Lung microvascular endothelial cell (primary cell): ENCODE measurements around the gene B4GALNT4. TPM values are rescaled to one million over a fixed set of nuclear protein-coding genes. Genes with fewer than 3 reads are reported as not detected.
"Not testable (repeated sequence)": the region's sequence is repeated elsewhere in the genome, so short reads cannot be mapped to it uniquely, and the experiment has no call there.

Experiments
- DNase-seq, 2 donors: peaks; one replicate each; pipeline versions ENCODE4 v3.0.0 to v3.0.0-alpha.2; 2010; ENCODE audit warnings: low read depth in 2 of 2
- total RNA-seq: library from RNA; depleted of rRNA; stranded (reverse); fragments of >200 nt; gene quantifications from 2 replicates; pipeline ENCODE4 v1.2.1, GENCODE V29; 2014

The B4GALNT4 gene
- total RNA-seq, 1 donor from 2014 or later = 0.20 TPM

DNA sequence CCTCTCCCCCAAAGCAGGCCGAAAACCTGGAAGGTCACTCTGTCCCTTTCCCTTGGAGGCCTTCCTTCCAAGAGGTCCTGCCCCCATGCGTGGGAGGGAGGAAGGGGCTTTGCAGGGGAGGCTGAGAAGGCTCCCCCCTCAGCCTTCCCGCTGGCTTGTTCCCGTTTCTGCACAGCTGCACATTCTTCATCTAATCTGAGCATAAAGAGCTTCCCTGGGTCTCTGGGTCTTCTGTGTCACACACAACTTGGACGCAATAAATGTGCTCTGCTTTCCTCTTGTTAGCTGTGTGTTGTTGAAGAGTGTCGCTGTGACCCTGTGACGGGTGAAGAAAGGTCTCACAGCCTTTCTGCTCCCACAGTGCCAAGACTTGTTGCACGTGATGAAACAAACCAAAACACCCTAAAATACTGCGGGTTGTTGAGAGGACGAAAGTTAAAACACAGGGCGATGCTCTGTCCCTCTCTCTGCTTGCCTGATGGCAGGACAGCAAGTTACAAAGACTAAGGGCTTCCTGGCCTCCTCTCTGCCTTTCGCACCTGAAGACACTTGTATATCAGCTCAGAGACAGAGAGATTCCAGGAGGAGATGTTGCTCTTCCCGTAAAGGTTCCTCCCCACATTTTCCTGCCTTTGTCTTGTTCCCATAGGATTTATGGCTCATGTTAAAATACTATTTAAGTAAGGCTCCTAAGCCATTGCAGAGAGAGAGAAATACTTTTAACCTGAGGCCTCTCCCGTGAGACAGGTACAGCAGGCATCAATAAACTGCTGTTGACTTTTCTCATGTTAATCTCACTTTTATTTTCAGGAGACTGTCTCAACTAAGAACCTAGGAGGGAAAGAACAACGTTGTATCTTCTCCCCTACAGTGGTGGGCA lies 33.3 kb upstream of the B4GALNT4 start:
- DNase-seq = peak in 1 of 2 donors; percentile 45

DNA sequence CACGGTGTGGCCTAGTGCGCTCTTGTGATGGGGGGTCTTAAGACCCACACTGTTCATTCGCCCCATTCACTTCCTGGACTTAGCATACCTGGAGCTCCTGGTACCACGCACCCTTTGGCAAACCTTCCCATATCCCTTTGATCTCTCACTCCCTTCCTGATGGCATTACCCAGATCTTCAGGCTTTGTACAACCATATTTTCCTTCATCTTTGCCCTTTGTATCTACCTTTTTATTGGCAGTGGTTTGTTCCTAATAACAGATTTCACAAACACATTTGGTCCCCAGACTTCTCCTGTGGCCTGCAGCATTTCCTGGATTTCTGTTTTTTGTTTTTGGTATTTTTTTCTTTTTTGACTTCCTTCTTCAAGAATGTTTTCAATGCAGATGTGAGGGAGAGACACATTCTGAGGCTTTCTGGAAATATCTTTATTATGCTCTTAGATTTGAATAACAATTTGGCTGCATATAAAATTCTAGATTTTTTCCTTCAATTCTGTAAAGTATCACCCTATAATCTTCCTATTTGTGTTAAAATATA lies 32.6 kb upstream of the B4GALNT4 start:
- no peak for DNase-seq

DNA sequence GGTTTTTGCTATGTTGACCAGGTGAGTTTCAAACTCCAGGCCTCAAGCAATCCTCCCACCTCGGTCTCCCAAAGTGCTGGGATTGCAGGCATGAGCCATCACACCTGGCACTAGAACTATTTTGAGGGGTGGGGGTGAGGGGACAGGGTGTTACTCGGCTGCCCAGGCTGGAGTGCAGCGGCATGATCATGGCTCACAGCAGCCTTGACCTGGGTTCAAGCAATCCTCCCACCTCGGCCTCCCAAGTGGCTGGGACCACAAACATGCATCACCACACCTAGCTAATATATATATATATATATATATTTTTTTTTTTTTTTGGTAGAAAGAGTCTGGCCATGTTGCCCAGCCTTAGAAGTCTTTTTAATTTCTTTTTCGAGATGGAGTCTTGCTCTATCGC lies 31.6 kb upstream of the B4GALNT4 start:
- no peak for DNase-seq

- DNase-seq = no peak
Observed at GRCh38 chr11:339963-340362, 29.3 kb upstream of the B4GALNT4 start.

GRCh38 chr11:340539-341512 lies 28.5 kb upstream of the B4GALNT4 start:
- DNase-seq = no peak

DNA sequence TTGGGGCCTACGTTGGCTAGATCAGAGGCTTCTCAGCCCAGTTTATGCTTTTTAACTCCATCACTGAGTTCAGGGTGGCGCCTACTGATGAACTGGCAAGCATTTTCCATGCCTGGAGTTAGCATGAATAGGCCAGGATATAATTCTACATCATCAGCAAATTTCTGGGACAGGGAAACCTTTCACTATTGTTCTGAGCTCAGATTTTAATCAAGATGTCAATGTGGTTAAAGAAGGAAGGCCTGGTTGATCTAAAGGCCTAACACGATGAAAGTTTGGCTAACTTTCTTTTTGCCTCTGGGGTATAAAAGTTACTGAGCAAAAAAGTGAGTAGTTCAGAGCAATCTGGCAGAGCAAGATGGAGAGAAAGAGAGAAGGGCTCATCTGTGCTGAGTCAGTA lies 27.0 kb upstream of the B4GALNT4 start:
- peak in 1 of 2 donors; percentile 61 for DNase-seq

GRCh38 chr11:344836-345578 lies 24.3 kb upstream of the B4GALNT4 start:
- DNase-seq = no peak

DNA sequence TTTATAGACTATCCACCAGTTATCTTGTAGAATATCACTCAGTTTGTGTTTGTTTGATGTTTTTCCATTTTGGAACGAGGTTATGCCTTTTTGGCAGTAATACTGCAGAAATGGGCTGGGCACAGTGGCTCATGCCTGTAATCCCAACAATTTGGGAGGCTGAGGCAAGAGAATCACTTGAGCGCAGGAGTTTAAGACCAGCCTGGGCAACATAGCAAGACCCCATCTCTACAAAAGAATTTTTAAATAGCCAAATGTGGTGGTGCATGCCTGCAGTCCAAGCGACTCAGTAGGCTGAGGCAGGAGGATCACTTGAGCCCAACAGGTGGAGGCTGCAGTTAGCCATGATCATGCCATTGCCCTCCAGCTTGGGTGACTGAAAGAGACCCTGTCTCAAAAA lies 22.8 kb upstream of the B4GALNT4 start:
- DNase-seq = no peak

DNA sequence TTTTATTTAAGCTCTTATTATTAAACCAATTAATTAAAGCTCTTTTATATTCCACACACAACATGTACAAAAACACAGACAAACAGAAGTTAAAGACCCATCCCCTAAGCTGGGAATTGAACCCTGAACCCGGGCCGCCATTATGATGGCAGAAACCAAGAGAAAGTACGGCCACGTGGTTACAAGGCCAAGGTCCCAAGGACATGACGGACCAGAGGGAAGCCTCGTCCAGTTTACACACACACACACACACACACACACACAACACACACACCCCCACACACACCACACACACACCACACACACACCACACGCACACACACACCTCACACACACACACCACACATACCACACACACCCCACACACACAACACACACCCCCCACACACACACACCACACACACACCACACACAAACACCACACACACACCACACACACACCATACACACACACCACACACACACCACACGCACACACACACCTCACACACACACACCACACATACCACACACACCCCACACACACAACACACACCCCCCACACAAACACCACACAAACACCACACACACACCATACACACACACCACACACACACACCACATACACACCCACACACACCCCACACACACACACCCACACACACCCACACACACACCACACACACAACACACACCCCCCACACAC lies 19.9 kb upstream of the B4GALNT4 start:
- DNase-seq = not testable (repeated sequence)

- not testable (repeated sequence) for DNase-seq
Observed at GRCh38 chr11:350033-350722, 19.1 kb upstream of the B4GALNT4 start.

DNA sequence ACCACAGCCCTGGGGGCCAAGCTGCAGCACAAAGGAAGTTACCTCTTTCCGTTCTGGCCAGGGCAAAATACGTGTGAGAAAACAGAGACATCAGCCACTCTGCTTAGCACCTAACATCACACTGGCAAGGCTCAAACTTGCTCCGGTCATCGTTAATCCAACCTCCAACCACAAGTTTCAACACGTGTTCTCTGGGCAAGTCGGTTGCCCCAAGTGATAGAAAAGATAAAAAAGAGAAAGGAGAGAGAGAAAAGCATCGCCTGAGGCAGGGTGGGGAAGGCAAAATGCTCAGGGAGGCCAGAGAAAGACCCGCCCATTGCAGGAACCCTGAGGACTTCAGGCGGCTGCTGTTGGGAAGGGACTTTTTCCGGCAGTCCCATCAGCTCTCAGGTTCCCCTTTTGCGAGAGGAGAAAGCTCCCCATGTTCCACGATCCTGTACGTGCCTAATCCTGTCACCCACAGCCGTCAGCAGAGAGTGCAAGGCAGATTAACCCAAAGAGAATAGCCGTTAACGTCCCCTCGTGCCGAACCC lies 18.5 kb upstream of the B4GALNT4 start:
- DNase-seq = no peak

GRCh38 chr11:351411-351810 lies 17.9 kb upstream of the B4GALNT4 start:
- DNase-seq = no peak

DNA sequence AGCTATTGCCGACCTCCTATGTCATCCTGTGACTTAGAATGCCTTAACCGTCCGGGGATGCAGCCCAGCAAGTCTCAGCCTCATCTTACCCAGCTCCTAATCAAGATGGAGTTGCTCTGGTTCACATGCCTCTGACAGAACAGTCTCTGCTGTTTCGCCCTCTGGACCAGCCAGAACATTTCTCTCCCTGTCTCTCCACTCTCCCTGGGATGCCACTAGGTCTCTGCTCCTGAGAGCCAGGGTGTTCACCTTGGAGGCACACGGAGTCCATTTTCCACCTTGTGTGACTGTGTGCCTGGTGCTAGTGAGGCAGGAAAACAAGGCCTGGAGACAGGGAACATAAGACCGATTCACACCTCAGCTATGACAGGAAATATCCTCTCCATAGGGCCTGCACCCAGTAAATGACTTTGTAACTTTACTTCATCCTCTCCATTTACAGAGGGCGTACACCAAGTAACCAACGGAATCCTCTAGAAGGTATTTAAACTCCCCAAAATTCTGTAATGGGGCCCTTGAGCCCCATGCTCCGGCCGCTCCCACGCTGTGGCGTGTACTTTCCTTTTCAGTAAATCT lies 16.8 kb upstream of the B4GALNT4 start:
- DNase-seq = no peak

- DNase-seq = peak; percentile 38 to 94
Observed at GRCh38 chr11:353179-353873, 16.0 kb upstream of the B4GALNT4 start.

DNA sequence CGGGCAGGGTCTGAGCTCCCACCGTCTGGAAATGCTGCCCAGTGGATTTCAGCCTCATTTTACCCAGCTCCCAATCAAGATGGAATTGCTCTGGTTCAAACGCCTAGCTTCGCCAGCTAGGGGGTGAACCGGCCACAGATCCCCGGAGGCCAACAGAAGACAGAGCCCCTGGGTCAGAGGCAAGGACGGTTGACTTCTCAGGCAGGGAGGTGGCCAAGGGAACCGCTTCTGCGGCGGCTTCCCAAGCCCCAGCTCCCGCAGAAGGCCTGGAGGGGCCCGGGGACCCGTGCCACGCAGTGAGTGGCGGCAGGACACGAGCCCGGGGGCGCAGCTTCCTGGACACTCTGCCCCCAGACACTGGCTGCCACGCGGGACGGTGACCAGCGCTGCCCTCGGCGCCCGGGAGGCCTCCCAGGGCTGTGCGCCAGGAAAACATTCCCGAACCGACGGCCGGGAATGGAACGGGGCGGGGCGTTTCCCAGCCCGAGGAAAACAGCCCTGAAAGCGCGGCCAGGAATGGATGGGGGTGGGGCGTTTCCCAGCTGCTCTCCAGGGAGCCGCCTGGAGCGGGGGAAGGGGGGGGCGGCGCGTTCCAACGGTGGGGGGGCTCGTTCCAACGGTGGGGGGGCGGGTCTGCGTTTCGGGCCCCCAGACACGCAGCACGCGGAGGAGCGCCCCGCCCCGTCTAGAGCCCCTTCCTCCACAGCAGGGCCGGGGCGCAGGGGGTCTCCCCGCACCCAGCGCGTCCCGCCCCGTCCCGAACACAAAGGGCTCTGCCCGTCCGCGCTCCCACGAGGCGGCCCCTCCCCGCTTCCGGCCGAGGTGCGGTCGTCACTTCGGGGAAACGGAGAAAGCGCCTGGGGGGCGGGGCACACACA lies 13.5 kb upstream of the B4GALNT4 start:
- peak; percentile 96 to 99 for DNase-seq

DNA sequence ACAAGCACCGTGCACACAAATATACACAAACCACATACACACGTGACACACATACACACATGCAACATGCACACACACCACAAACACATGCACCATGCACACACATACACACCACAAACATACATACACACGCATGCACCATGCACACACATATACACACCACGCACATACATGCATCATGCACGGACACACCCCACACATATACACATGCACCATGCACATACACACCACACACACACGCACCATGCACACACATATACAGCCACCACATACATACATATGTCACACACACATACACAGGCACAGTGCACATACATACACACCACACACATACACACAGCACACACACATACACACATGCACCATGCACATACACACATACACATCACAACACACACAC lies 12.7 kb upstream of the B4GALNT4 start:
- DNase-seq = no peak

DNA sequence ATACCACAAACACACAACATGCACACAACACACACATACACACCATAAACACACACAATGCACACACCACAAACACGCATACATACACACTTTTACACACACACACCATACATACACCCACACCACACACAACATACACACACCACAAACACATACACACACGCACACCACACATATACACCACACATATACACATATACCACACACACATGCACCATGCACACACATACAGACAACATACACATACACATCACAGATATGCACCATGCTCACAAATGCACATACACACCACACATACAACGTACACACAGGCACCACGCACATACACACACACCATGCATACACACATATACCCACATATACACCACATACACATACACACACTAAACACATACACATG lies 11.7 kb upstream of the B4GALNT4 start:
- no peak for DNase-seq
